Keratinocyte (primary cell): Measurements from ENCODE around the gene HOXC9.

Experiments
- CTCF ChIP-seq, 3 experiments: IDR thresholded peaks in 1 of 3; conservative IDR thresholded peaks in 1 of 3; optimal IDR thresholded peaks in 1 of 3; 2 replicates in 2 of 3; 3 replicates in 1 of 3; pipeline versions ENCODE3 to v1.5.1; 2011; ENCODE audit warnings: low read length in 3 of 3, mild to moderate bottlenecking in 3 of 3, moderate library complexity in 2 of 3, control low read depth in 1 of 3, inconsistent platforms in 1 of 3; ENCODE audit not compliant: insufficient read depth in 2 of 3; ENCODE audit errors: extremely low read depth in 1 of 3
- EZH2 ChIP-seq: IDR thresholded peaks from one replicate; pipeline ENCODE4 v1.6.1; 2012; ENCODE audit warnings: inconsistent platforms, mild to moderate bottlenecking, low read length, moderate library complexity

- TF ChIP-seq CTCF (optimal IDR thresholded peaks at IDR 0.05 in 1 of 3, IDR thresholded peaks at IDR 0.05 in 1 of 3, conservative IDR thresholded peaks at IDR 0.05 in 1 of 3; ENCODE audit: extremely low read depth in 1 of 3, insufficient read depth in 2 of 3, low read length in 3 of 3) (no peak), EZH2 (no peak)
Measured at GRCh38 chr12:53995378-53996239, 4.4 kb upstream of the HOXC9 start.
